ENCODE data around the gene SRSF6. TPM values are rescaled to one million over a fixed set of nuclear protein-coding genes. Genes with fewer than 3 reads are reported as not detected.

Gene SRSF6
- total and polyA plus RNA-seq, 10 of the 15 experiments (the other 5 are each of a cell fraction or from before 2014, with no cell fraction given), result 57.2 to 191 (median 108) TPM

GRCh38 chr20:43463527-43464218 lies 6.0 kb downstream of the SRSF6 start:
- SMC1A ChIA-PET (ENCODE audit: uncharacterized antibody, unreplicated experiment), result no interaction called here
- no peaks in the 10 kb centered on the region for H3K27me3 ChIP-seq (replicated peaks in 1 of 2; ENCODE audit: control insufficient read depth in 2 of 2, insufficient read depth in 2 of 2, low read length in 1 of 2)
- no peak overlapping the region for H3K4me3 ChIP-seq
- intact Hi-C loops (cut with micrococcal nuclease; ENCODE audit: unreplicated experiment) (no loop called here), in situ Hi-C loops (cut with MboI) (no loop called here)
- DNase-seq (ENCODE audit: low read depth, low spot score), result no peak
- H3K4me1 ChIP-seq (ENCODE audit: control insufficient read depth, insufficient read depth, low read length), result no peaks in the 10 kb centered on the region
- no TSS peak for BruUV-seq (replicated peaks)
- POLR2A ChIA-PET, result no interaction called here
- H3K9me3 ChIP-seq (replicated peaks; ENCODE audit: control insufficient read depth, insufficient read depth, low read length), result no peaks in the 10 kb centered on the region; the same call in 2 of the 3 replicates
- TF ChIP-seq POLR2AphosphoS5 (IDR thresholded peaks at IDR 0.05; ENCODE audit: low read length) (peak; percentile 38; the same call in 1 of the 2 replicates), FOS (IDR thresholded peaks at IDR 0.05; ENCODE audit: borderline replicate concordance, extremely low read depth, insufficient read length) (no peak), ZBED1 (IDR thresholded peaks at IDR 0.05; ENCODE audit: borderline replicate concordance) (0 out of 2 replicates have a peak, but pooled peaks have one; percentile 18), FOXM1 (IDR thresholded peaks at IDR 0.05; ENCODE audit: low read depth, low read length) (0 out of 2 replicates have a peak, but pooled peaks have one; percentile 6), ATF2 (IDR thresholded peaks at IDR 0.05; ENCODE audit: low read length) (0 out of 2 replicates have a peak, but pooled peaks have one; percentile 10)
- no peak; the same call in 1 of the 3 replicates for ATAC-seq
- peaks cover 0 to 34% of the 10 kb centered on the region in 2 experiments; a peak in 3 of 4 replicates for H3K36me3 ChIP-seq (ENCODE audit: control insufficient read depth in 2 of 2, insufficient read depth in 2 of 2, low read length in 1 of 2)
- peaks cover 19% of the 10 kb centered on the region for H3K79me2 ChIP-seq (ENCODE audit: control insufficient read depth, insufficient read depth, low read length)
- no peak overlapping the region for H3K9ac ChIP-seq (ENCODE audit: control insufficient read depth, insufficient read depth, low read length)
- H3K4me2 ChIP-seq (ENCODE audit: control insufficient read depth, insufficient read depth), result no peak overlapping the region
- no peak overlapping the region for H3K27ac ChIP-seq (ENCODE audit: control insufficient read depth, insufficient read depth)
- no peak overlapping the region for H2AFZ ChIP-seq (ENCODE audit: control insufficient read depth, low read depth, low read length)
- no peak for FAIRE-seq
- CTCF ChIA-PET, result interaction anchor here (0.8 to 1.5 kb wide), 2 partner anchors 15 to 75 kb away, joined by 3 to 4 read pairs; no protein-coding TSS in a partner anchor
- peaks cover 5% of the 10 kb centered on the region for H4K20me1 ChIP-seq (ENCODE audit: control insufficient read depth, insufficient read depth)
- 74% methylated on average over 3 of the region's 3 CpGs for WGBS (ENCODE audit: insufficient coverage, insufficient replicate concordance, low lambda C conversion rate, missing lambda C conversion rate)
- RAD21 ChIA-PET (ENCODE audit: unreplicated experiment), result no interaction called here
